GM21360 (cell line): ENCODE measurements around the gene SDSL.

Experiments
- ATAC-seq: cut with Tn5 transposase; IDR thresholded peaks from one replicate; pipeline ENCODE4 v1.9.1; 2021; ENCODE audit warnings: mild to moderate bottlenecking, moderate library complexity; ENCODE audit not compliant: unreplicated experiment

SDSL gene

GRCh38 chr12:113396200-113396599 lies 26.0 kb upstream of the SDSL start:
- no peak for ATAC-seq

- no peak for ATAC-seq
Observed at GRCh38 chr12:113396828-113397496, 25.2 kb upstream of the SDSL start.

GRCh38 chr12:113397497-113398197 lies 24.5 kb upstream of the SDSL start:
- no peak for ATAC-seq

- ATAC-seq, result no peak
Observed at GRCh38 chr12:113398346-113399290, 23.6 kb upstream of the SDSL start.

GRCh38 chr12:113399490-113399889 lies 22.7 kb upstream of the SDSL start:
- ATAC-seq, result no peak

GRCh38 chr12:113400362-113400761 lies 21.8 kb upstream of the SDSL start:
- no peak for ATAC-seq

GRCh38 chr12:113401066-113402000 lies 20.8 kb upstream of the SDSL start:
- no peak for ATAC-seq

GRCh38 chr12:113402586-113403260 lies 19.5 kb upstream of the SDSL start:
- ATAC-seq, result no peak

GRCh38 chr12:113403435-113404415 lies 18.5 kb upstream of the SDSL start, which contains the start of gene SDS:
SDS (minus strand) TSS chr12:113403887; CDS start chr12:113399708, 4,179 bp downstream.
- no peak for ATAC-seq

- no peak for ATAC-seq
Observed at GRCh38 chr12:113405694-113406093, 16.5 kb upstream of the SDSL start.

GRCh38 chr12:113407931-113408600 lies 14.1 kb upstream of the SDSL start:
- ATAC-seq, result no peak

GRCh38 chr12:113408756-113409298 lies 13.4 kb upstream of the SDSL start:
- no peak for ATAC-seq

GRCh38 chr12:113409462-113410124 lies 12.6 kb upstream of the SDSL start:
- ATAC-seq, result no peak

- ATAC-seq, result no peak
Observed at GRCh38 chr12:113413488-113413939, 8.7 kb upstream of the SDSL start.

- ATAC-seq, result no peak
Observed at GRCh38 chr12:113414519-113415038, 7.6 kb upstream of the SDSL start.

GRCh38 chr12:113416091-113416754 lies 6.0 kb upstream of the SDSL start:
- no peak for ATAC-seq
